GM23338 (cell line): ENCODE measurements around the gene TENM4. TPM values are rescaled to one million over a fixed set of nuclear protein-coding genes. Genes with fewer than 3 reads are reported as not detected.

Experiments used
- ATAC-seq: fragments of 200-7000 bp; cut with Tn5 transposase; 3 replicates; pipeline ENCODE4 v1.9.1; 2020
- DNase-seq: peaks from one replicate; pipeline ENCODE4 v3.0.0-alpha.2; 2015; ENCODE audit warnings: low spot score
- H2AFZ ChIP-seq: fragments of 200-600 bp; sonication (generic); 2 replicates; pipeline ENCODE4 v1.8.0; 2016; ENCODE audit warnings: antibody characterized with exemption, mild to moderate bottlenecking, moderate library complexity
- H3F3A ChIP-seq: fragments of 200-600 bp; sonication (generic); replicated peaks from 2 replicates; pipeline ENCODE4 v1.8.0; 2017; ENCODE audit warnings: antibody characterized with exemption, mixed run types, low read depth
- H3K27ac ChIP-seq: fragments of 200-600 bp; sonication (generic); 2 replicates; pipeline ENCODE4 v1.6.1; 2016; ENCODE audit warnings: low read depth
- H3K27me3 ChIP-seq: fragments of 200-600 bp; sonication (generic); 2 replicates; pipeline ENCODE4 v1.8.0; 2016; ENCODE audit warnings: mild to moderate bottlenecking, mixed run types, moderate library complexity; ENCODE audit not compliant: insufficient read depth
- H3K36me3 ChIP-seq: fragments of 200-600 bp; sonication (generic); 2 replicates; pipeline ENCODE4 v1.8.0; 2016; ENCODE audit warnings: mild to moderate bottlenecking; ENCODE audit not compliant: insufficient read depth
- H3K4me1 ChIP-seq: fragments of 200-600 bp; sonication (generic); 2 replicates; pipeline ENCODE4 v1.8.0; 2016; ENCODE audit warnings: mild to moderate bottlenecking, moderate library complexity; ENCODE audit not compliant: insufficient read depth
- H3K4me2 ChIP-seq: fragments of 200-600 bp; sonication (generic); 2 replicates; pipeline ENCODE4 v1.7.1; 2017; ENCODE audit warnings: mixed run types
- H3K4me3 ChIP-seq: fragments of 200-600 bp; sonication (generic); 2 replicates; pipeline ENCODE4 v1.6.1; 2016; ENCODE audit warnings: mixed run types
- H3K79me2 ChIP-seq: fragments of 200-600 bp; sonication (generic); replicated peaks from 2 replicates; pipeline ENCODE4 v1.8.0; 2017; ENCODE audit warnings: mild to moderate bottlenecking; ENCODE audit not compliant: insufficient read depth
- H3K9me2 ChIP-seq: fragments of 200-600 bp; sonication (generic); 2 replicates; pipeline ENCODE4 v1.8.0; 2017; ENCODE audit not compliant: insufficient read depth
- H4K20me1 ChIP-seq: fragments of 200-600 bp; sonication (generic); replicated peaks from 2 replicates; pipeline ENCODE4 v1.8.0; 2017; ENCODE audit warnings: mild to moderate bottlenecking; ENCODE audit not compliant: insufficient read depth
- H3K27ac Mint-ChIP-seq: 2 replicates; pipeline ENCODE4 v1.8.0; 2020; ENCODE audit warnings: inconsistent platforms, mild to moderate bottlenecking, moderate library complexity, mixed read lengths
- H3K27me3 Mint-ChIP-seq: 3 replicates; pipeline ENCODE4 v1.8.0; 2022; ENCODE audit warnings: low read depth, mild to moderate bottlenecking, moderate library complexity, mixed read lengths, inconsistent platforms; ENCODE audit not compliant: insufficient read depth, poor library complexity
- H3K36me3 Mint-ChIP-seq: 3 replicates; pipeline ENCODE4 v1.8.0; 2021; ENCODE audit warnings: low read depth, mild to moderate bottlenecking, inconsistent platforms, moderate library complexity, mixed read lengths
- H3K4me1 Mint-ChIP-seq: 3 replicates; pipeline ENCODE4 v1.8.0; 2020; ENCODE audit warnings: mild to moderate bottlenecking, inconsistent platforms, mixed read lengths
- H3K4me3 Mint-ChIP-seq: 3 replicates; pipeline ENCODE4 v1.8.0; 2021; ENCODE audit warnings: moderate library complexity, mild to moderate bottlenecking, inconsistent platforms, mixed read lengths
- H3K9me3 Mint-ChIP-seq: 3 replicates; pipeline ENCODE4 v1.8.0; 2020; ENCODE audit warnings: moderate library complexity, mild to moderate bottlenecking, inconsistent platforms, mixed read lengths
- CREB1 ChIP-seq: fragments of 250-450 bp; sonication (Bioruptor Pico); IDR thresholded peaks from 2 replicates; pipeline ENCODE4 v1.5.0; 2020; ENCODE audit warnings: low read depth, mild to moderate bottlenecking, moderate library complexity
- JUNB ChIP-seq: IDR thresholded peaks from one replicate; pipeline ENCODE4 v1.6.1; 2016; ENCODE audit warnings: antibody characterized with exemption; ENCODE audit not compliant: unreplicated experiment
- NANOG ChIP-seq: IDR thresholded peaks from 2 replicates; pipeline ENCODE4 v1.6.1; 2016; ENCODE audit warnings: antibody characterized with exemption, borderline replicate concordance
- REST ChIP-seq: IDR thresholded peaks from one replicate; pipeline ENCODE4 v1.6.1; 2018; ENCODE audit warnings: antibody characterized with exemption; ENCODE audit not compliant: unreplicated experiment
- ZNF331 ChIP-seq: fragments of 250-450 bp; sonication (Bioruptor Pico); IDR thresholded peaks from 2 replicates; pipeline ENCODE4 v1.5.0; 2020; ENCODE audit warnings: low read depth, mild to moderate bottlenecking, moderate library complexity
- ZNF462 ChIP-seq: fragments of 250-450 bp; sonication (Bioruptor Pico); IDR thresholded peaks from 2 replicates; pipeline ENCODE4 v1.5.0; 2020; ENCODE audit warnings: mild to moderate bottlenecking, moderate library complexity
- polyA plus RNA-seq: library from polyadenylated mRNA; unstranded; fragments of >200 nt; fragmentation: Nextera tagmentation; extraction: Ambion mirVana; gene quantifications from 2 replicates; pipeline ENCODE4 v1.2.1, GENCODE V29; 2016
- total RNA-seq: library from RNA; depleted of rRNA; stranded (reverse); fragments of >200 nt; shearing (Covaris generic); gene quantifications from 2 replicates; pipeline ENCODE4 v1.2.3, GENCODE V29; 2014

The TENM4 gene
- total and polyA plus RNA-seq, 2 experiments from 2014 or later: 7.3 TPM

GRCh38 chr11:79071190-79071589, 369.6 kb downstream of the TENM4 start:
- no peak overlapping the region for H2AFZ ChIP-seq
- H3K4me1 ChIP-seq: peaks cover 10% of the 10 kb centered on the region; the same call in 1 of the 2 replicates
- no peak for ATAC-seq
- no peak overlapping the region for H3K27ac ChIP-seq
- Mint-ChIP-seq H3K27me3 (peaks cover 9% of the 10 kb centered on the region), H3K9me3 (peaks cover 7% of the 10 kb centered on the region), H3K27ac (no peak overlapping the region), H3K4me3 (no peak overlapping the region), H3K4me1 (peaks cover 32% of the 10 kb centered on the region), H3K36me3 (peaks cover 7% of the 10 kb centered on the region)
- no peak for DNase-seq
- H3K4me3 ChIP-seq: no peak overlapping the region
- H3K36me3 ChIP-seq: no peaks in the 10 kb centered on the region
- no peak overlapping the region for H3K4me2 ChIP-seq
- no peaks in the 10 kb centered on the region for H3K79me2 ChIP-seq
- TF ChIP-seq ZNF331 (CRISPR knock-in tag) (no peak), REST (no peak), JUNB (no peak), NANOG (no peak), CREB1 (CRISPR knock-in tag) (no peak), ZNF462 (CRISPR knock-in tag) (no peak)
- H3K9me2 ChIP-seq: no peaks in the 10 kb centered on the region
- H3K27me3 ChIP-seq: no peaks in the 10 kb centered on the region
- H4K20me1 ChIP-seq: no peaks in the 10 kb centered on the region
- no peaks in the 10 kb centered on the region for H3F3A ChIP-seq
